Activated effector memory CD4-positive, alpha-beta T cell treated with Interleukin-2 at 50 U/mL for 16 hours (primary cell): ENCODE results near the gene NAA38.
A peak's percentile ranks its signal among the peaks of the same experiment; 100 is the strongest.

Source experiments
- DNase-seq: peaks from one replicate; pipeline ENCODE4 v3.0.0-alpha.2; 2020

NAA38 gene

DNA sequence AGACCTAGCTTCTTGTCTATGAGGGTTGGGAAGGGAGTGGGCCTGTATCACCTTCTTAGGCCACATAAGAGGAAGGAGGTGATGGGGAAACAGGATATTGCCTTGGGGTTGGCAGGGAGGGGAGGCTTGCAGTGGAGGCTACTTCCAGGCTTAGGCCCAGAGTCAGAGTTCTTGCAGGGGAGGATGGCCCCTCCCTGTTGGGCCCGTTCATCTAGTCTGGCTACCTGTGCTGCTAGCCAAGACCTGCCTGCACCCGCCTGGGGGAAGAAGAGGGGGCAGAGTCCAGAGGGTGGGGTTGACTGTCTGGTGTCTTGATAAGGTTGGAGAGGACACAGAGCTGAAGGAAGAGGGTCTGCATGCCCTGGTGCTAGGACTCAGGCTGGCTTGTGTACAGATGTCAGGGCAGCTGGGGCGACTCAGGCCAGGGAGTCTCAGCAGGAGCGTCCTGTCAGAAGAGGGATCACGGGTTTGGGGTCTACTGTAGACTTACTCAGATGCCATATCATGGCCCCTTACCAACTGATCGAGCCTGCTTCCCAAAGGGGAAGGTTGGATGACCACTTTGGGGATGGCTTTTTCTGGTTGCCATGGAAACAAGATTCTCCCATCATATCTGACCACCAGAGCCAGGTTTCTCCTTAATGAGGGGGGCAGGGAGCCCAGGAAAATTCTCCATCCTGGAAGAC lies 18.0 kb downstream of the NAA38 start:
- no peak for DNase-seq

DNA sequence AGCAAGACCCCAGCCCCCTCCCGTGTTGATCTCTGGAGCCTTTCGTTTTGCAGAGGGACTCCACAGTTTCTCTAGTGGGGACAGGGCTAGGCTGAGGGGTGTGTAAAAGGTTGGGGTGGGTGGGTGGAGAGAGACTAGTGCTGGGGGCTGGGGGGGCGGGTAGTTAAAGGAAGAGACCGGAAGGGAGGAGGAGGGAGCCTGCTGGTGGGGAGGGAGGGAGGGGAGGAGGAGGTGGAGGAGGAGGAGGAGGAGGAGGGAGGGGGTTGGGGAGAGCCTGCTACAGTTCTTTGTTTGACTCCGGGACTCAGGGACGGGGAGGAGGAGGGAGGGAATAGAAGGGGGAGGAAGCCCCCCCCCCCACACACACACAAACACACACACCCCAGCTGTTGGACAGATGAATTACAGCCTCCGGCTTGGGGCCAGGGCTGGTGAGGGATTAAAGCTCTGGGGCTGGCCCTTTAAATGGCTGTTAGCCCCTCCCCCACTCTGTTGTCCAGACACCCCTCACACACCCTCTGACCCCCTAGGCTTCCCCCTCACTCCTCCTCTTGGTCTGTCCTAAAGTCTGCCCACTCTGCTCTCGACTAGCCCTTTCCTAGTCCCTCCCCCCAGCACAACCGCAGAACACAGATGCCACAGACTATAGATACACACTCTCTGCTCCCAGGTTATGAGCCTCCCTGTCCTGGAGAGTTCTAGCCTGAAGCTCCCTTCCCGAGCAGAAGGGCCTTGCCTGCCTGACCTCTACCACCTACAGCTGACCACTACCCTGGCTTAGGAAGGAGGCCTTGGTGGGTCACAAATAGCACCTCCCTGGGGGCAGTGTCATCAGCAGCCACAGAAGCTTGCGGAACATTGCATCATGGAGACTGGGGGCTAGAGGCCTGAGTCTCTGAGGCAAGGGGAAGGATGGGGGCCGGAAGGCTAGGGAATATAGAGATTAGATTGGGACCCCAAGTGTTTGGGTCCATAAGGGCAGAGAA lies 19.0 kb downstream of the NAA38 start:
- DNase-seq: no peak

DNA sequence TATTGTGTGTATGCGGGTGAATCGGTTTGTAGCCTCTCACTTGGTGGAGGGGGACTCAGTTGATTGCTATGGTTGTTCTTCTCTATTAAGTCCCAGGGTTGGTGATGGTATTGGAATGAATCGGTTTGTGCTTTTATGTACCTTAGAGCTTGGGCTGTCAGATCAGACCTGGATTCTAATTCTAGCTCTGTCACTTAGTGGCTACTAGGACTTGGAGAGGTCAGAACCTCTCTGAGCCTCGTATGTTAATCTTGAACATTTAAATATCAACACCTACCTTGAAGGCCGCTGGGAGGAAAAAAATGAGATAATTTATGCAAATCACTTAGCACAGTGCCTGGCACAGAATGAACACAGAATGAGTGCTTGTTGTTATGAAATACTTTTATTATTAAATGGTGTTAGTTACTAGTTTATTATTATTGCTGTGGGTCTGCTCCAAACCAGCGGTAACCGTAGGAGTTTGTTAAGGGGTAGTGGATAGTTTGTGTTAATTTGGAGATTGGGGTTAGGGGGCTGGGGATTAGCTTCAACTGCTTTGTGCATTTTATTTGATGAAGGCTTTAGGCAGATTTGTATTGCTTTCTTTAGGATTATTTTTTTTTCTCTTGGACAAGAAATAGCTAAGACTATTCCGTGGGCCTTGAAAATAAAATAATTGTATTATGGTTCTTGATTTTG lies 19.8 kb downstream of the NAA38 start:
- no peak for DNase-seq

DNA sequence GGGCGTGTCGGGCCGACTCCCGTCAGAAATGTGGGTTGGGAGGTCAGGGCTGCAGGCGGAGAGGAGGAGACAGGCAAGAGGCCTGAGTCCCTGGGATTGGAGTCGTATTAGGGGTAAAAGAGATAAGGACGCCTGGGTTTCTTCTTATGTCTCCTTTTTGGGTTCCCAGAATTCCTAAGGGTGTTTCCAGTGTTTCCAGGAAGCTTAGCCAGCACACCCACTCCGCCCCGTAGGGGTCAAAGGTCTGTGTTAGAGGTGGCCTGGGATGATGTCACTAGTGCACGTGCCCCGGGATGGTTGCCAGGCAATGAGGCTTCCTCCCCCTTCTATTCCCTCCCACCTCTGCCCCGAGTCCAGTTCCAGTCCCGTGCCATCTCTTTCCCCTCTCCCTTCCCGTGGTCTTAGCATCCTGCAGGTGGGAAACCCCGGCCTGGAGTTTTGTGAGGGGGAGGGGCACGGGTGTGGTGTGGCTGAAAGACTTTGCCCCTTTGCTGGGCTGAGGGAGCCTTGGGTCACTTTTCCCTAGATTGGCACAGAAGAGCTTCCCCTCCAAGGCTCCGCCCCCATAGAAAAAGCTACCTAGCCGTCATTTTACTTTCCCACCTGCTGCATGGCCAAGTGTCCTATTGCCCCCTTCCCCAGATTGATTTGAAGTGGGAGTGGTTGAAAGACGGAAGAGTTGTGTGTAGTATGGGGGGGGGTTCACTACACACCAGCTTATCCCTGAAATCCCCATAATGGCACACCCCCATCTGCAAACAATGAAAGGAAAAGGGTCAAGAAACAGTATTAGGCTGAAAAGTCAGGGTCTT lies 20.6 kb downstream of the NAA38 start:
- peak; percentile 38 for DNase-seq

DNA sequence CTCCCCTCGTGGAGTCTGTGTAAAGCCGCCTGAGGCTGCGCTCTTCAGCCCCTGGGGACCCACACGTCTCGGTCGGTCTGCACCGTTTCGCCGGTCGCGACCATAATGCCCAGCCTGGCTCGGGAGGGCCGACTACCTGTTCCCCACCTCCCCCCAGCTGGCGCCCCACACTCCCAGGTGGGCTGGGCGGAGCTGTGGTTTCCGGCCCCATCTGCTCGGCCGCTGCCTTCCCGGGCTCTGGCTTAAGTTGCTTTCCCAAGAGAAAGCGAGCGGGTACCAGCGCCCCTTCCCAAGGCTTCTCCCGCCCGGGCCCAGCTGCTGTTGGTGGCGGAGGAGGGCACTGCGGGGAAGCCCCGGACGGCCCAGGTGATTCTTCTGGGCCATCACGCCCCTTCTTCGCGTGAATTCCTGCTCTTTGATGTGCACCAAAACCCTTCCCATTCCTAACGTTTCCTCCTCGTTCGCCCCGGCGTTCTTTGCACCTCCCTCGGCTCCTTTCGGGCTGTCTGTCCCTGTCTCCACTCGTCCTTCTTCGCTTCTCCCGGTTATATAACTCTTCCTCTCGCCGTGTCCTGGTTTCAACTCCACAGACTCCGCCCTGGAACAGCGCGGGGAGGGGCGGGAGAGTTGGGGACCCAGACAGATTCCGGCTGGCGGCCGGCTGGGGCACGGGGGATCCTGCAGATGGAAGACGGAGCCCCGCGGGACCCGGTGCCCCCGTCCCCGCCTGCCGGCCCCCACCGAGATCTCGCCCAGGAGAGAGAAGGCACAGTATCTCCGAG lies 21.4 kb downstream of the NAA38 start:
- DNase-seq: no peak

DNA sequence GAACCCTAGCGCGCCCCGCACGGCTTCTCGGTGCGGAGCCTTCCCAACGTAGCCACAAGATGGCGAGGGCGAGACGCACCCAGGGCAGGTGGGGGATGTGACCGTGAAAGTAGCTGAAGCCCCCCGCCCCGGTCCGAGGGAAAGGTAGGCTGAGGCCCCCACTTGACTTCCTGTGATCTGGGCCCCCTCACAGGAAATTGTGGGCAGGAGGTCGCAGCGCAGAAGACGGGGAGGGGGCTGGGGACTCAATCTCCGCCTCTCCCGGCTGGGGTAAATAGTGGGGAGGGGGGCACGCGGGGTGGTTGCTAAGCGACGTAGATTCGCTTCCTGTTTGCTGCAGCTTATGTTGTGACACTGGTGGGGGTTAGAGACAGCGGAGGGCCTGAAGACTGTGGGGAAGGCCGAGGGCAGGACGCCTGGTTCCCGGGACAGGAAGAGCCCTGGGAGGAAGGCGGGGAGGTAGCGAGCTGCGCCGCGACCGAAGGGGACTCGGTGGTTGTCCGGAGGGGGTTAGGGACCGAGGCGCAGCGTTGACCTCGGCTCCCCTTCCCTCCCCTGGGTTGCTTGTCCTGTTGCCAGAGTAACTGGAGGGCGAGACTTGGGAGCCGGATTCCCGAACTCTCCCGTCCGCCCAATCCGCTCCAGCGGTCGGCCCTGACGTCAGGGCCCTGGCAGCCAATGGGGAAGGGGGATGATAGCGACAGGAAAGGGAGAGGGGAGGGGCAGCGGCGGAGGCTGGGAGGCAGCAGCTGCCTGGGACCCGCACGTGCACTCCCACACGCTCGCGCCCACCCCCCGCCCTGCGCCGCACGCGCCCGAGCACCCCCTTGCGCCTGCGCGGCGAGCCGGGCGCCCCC lies 22.2 kb downstream of the NAA38 start:
- peak; percentile 72 for DNase-seq

DNA sequence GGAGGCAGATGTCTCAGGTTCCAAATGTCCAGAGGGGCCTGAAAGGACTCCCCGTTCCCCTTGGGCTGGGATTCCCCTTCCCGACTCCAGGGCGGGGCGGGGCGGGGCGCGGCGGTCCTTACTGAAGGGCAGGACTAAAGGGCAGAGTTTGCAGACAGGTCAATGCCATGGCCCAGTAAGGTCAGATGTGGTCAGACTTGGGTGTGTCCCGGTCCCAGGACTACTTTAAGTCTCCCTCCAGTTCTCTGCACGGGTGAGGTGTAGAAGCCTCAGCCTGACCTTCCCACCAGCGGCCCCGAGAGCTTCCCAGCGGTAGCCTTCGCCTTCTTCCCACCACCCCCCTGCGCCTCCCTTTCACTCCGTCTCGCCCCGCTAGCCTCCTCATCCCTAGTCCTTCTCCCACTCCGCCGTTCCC lies 22.8 kb downstream of the NAA38 start:
- peak; percentile 47 for DNase-seq

DNA sequence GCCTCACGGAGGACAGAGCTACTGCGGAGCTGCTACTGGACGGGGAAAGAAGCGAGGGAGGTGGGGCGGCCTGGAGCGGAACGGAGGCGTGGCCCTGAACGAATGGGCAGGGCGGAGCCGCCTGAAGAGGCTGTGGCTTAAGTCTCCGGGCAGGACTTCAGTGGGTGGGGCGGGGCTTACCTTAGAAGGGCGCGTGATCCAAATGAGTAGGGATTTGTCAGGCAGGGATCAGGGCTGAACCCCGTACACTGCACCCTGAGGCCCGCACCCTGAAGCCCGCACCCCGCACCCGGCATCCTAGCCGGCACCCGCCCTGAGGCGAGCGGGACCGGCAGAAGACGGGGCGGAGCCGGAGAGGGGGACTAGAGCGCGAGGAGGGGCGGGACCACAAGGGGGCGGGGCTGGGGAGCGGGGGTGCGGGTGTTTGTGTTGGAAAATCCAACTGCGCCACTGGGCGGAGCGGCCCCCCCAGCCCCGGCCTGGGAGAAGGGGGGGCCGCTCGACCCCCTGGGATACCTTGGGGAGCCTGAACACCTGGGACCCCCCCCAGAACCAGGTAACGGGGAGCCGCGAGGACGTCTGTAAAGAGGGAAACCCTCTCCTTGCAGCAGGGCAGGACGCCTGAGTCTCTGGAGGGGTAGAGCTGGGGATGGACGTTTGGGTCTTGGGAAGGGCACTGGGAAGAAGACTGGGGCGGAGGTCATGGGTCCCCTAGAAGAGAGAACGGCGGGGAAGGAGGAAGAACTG lies 23.4 kb downstream of the NAA38 start, which contains the start of gene KDM6B:
TSS of gene KDM6B (plus strand) at position 423 of the 747 bp plus-strand sequence. CDS start 11,338 bp downstream, outside the sequence.
- peak; percentile 84 for DNase-seq

DNA sequence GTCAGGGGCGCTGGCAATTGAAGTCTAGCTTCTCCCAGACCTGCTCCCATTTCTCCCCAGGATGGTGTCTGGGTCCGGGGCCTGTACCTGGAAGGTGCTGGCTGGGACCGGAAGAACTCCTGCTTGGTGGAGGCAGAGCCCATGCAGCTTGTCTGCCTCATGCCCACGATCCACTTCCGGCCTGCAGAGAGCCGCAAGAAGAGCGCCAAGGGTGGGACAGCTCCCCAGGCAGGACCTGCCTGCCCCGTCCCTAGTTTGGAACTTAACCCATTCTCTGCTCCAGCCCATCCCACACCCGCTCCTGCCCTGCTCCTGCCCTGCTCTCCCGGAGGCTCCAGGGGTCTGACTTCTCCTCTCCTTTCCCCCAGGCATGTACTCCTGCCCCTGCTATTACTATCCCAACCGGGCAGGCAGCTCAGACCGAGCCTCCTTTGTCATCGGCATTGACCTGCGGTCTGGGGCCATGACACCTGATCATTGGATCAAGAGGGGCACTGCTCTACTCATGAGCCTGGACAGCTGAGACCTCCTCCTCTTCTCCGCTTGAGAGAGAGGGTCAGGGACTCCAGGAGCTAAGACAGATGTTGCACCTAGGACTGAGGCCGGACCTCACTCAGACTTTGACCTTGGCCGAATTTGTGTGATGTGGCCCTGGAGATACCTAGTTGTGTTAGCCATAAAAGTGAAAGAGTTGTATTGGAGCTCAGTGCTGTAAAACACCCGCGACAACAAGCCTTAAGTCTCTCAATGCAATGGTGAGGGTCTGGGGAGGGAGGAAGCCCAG lies 24.2 kb downstream of the NAA38 start:
- DNase-seq: no peak

DNA sequence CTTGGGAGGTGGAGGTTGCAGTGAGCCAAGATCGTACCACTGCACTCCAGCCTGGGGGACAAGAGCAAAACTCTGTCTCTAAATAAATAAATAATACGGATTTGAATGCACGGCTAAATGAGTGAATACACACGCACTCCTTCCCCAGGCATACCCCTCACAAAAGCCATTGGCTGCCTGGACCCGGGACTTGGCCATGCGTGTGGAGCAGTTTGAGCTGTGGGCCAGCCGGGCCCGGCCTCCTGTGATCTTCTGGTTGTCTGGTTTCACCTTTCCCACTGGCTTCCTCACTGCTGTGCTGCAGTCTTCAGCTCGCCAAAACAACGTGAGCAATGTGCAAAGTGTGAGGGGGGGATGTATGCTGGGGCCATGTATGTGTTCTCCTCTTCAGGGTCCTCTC lies 24.9 kb downstream of the NAA38 start:
- no peak for DNase-seq

DNA sequence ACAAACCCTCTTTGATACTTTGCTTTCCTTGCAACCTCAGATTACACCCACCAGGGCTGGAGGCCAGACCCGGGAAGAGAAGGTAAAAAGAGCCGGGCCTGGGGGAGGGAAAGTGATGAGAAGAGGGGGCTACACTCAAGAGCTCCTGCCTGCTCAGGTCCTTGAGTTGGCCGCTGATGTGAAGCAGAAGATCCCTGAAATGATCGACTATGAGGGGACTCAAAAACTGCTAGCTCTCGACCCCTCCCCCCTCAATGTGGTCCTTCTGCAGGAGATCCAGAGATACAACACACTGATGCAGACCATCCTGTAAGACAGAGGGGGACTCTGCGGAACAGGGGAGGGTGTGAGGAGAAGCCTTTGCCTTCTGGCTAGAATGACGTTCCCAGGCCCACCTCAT lies 26.1 kb downstream of the NAA38 start:
- DNase-seq: no peak

DNA sequence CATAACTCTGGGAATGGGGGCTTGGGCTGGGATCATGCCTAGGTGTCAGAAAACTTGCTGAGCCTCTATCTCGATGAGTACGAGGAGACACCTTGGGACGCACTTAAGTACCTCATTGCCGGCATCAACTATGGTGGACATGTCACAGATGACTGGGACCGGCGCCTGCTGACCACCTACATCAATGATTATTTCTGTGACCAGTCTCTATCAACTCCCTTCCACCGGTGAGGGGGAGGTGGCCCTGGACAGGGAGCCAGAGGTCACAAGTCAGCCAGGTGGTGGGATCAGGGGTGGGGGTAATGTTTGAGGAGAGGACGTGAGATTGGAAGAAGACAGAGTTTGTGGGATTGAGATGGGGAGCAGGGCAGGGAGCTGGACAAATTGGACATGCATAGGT lies 26.7 kb downstream of the NAA38 start:
- DNase-seq: no peak

DNA sequence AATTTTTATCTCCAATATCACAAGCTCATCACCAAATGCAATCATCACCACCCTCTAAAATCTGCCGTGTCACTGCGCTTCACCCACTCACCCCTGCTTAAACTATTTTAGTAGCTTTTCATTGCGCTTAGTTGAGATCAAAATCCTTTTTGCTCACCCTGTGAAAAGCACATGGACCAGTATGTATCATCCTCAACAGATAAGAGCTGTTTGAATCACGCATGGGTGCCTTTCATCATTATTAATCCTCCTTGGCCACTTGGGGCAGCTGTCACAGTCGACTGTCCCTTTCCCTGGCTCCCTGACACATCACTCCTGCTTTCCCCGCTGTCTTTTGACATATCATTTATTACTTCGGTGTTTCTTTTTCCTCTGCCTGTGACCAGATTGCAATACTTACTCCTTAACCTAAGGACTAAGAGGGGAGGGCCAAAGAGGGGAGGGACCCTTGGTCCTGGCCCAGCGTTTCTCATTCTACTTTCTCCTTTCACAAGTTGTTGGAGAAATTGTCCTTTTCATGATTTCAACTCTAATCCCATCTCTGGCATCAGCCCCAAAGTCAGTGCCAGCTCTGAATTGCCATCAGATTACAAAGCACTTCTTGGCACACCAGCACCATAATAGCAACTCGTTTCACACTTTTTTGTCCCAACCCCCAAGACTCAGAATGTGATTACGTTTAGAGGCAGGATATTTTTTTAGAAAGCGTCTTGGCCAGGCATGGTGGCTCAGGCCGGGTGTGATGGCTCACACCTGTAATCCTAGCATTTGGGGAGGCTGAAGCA lies 32.0 kb downstream of the NAA38 start:
- DNase-seq: no peak

DNA sequence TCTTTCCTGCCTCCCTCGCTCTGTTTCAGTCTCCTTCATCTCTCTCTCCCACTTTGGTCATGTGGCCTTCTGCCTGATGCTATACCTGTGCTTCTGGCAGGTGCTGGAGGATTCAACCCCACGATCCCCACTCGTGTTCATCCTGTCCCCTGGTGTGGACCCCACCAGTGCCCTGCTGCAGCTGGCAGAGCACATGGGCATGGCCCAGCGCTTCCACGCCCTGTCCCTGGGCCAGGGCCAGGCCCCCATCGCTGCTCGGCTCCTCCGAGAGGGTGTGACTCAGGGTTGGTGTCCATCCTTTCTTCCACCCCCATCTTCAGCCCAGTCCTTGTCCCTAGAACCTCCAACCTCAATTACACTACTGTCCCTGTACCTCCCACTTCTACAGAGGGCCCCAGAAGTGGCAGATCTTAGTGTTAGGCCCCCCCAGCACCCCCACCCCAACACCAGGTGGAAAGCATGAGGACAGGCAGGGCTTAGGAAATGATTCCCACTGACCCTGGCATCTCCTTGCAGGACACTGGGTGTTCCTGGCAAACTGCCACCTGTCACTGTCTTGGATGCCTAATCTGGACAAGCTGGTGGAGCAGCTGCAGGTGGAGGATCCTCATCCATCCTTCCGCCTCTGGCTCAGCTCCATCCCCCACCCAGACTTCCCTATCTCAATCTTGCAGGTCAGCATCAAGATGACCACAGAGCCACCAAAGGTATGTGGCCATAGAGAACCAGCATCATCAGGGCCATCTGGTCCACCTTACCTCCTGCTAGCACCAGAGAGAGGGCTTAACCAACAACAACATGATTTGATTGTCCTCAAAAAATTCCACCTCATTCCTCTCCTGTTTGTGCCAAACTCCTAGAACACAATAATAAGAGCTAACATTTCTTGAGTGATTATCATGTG lies 33.1 kb downstream of the NAA38 start:
- DNase-seq: no peak

DNA sequence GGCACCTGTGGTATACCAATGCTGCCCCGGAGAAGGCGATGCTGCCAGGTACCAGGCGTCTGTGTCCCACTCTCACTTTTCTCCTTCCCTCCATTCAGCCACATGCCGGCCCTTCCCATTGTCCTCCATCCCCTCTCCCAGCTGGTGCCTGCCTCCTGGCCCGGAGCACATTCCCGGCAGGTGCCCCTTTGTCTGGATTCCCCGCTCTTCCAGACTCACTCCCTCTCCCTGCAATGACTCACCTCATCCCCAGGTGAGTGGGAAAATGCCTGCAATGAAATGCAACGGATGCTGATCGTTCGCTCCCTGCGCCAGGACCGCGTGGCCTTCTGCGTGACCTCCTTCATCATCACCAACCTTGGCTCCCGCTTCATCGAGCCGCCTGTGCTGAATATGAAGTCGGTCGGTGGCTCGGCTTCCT lies 33.8 kb downstream of the NAA38 start:
- no peak for DNase-seq

DNA sequence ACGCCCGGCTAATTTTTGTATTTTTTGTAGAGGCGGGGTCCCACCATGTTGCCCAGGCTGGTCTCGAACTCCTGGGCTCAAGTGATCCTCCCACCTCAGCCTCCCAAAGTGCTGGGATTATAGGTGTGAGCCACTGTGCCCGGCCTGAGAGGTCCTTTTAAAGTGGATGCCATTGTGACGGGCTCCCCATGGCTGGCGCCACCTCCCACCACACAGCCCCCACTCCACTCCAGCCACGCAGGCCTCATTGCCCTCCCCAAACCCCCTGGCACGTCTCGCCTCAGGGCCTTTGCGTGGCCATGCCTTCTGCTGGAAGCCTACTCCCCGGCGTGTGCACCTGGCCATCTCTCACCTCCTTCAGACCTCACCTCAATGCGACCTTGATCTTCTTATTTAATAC lies 35.2 kb downstream of the NAA38 start:
- no peak for DNase-seq

DNA sequence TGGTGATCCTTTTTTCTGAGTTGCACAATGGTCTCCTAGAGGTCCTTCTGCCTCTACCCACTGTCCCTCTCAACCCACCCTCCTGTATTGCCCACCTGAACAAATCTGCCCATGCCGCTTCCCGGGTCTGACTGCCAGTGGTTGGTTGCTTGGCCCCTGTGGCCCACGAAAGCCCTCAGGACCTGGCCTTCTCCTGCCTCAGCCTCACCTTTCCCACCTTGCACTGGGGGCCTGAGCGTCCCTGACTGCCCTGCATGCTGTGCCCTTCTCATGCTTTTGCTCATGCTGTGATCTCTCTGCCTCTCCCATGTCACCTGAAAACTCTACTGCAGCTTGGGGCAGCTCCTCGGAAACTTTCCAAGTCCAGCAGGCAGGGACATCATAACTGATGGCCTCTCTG lies 37.1 kb downstream of the NAA38 start:
- no peak for DNase-seq
